HG03354 (cell line): Measurements from ENCODE around the gene SMPD3.

ENCODE experiments used
- ATAC-seq: cut with Tn5 transposase; IDR thresholded peaks from one replicate; pipeline ENCODE4 v1.9.1; 2021; ENCODE audit warnings: mild to moderate bottlenecking; ENCODE audit not compliant: unreplicated experiment, poor library complexity, severe bottlenecking

SMPD3 gene

DNA sequence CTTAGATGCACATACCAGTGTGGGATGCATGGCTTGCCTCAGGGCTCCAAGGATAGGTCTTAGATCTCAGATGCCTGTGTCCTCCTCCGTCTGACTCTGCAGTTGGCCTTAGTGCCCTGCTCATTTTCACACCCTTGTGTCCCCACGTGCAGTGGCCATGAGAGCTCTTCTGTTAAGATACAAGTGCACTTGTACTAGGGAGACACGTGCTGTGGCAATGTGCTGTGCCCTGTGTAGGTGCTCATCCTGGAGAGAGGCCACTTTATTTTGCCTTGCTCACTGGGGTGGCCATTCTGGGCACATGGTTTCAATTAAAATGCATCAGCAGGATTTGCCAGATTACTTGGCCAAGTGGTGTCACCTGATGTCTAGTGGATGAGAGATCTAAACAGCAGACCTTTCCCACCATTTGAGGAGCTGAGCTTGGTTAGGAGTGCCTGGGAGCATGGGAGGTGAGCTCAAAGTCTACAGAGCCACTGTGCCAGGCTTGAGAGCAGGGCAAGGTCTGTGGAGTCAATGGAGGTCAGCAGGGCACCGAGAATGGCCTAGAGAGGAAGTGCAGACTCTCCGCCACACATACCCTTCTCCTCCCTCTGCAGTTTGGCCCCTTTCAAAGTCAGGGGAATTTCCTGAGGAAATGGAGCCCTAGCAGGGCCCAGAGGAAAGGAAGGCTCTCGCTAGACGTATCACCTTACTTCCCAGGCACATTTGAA is 25.2 kb upstream of the SMPD3 start:
- no peak for ATAC-seq

DNA sequence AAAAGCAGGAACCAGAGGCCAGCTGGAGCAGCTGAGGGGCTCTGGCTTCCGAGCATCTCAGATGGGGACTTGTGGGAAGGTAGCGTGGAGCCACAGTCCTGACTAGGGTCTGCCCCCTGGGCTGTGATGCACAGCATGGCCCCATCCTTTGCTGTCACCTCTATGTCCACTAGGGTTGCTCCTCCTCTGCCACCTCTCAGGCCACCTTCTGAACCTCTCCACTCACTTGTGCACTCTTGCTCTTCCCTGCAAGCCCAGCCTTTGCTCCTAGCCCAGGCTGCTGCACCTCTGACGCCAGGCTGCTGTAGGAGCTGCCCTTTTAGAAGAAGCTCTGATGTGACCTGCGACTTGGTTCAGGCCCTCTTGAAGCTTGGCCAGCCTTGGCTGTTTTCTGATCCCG is 24.3 kb upstream of the SMPD3 start:
- ATAC-seq: no peak

DNA sequence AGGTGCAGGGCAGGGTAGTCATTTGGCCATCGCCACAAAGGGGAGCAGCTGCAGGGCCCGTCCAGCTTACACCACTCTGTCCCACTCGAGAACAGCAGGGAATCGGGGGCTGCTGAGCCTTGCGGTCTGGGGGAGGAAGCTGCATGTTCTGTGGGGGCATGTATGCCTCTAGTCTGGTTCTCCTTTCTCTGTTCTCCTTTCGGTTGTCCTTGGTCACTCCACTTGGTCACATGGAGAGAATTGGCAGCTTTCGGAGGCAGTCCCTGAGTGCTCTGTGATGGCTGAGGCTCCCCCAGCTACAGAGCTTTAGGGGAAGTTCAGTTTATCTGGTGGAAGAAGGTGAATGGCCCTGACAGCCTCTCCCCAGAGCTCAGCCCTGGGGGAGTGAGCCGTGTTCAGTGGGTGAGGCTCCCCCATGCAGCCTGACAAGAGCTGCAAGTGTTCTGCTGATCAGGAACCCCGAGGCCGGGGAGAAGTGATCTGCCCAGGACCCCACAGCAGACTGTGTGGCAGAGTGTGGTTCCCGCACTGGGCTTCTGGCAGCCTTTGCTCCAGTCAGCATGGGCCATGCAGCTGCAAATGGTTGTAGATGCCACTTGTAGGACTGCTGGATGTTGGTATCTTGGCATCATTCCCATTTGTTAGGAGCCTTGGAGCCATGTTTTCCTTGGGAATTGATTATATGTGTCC is 22.3 kb upstream of the SMPD3 start:
- peak; percentile 94 for ATAC-seq

- ATAC-seq: peak; percentile 25
Measured at GRCh38 chr16:68469796-68470460, 21.6 kb upstream of the SMPD3 start.

DNA sequence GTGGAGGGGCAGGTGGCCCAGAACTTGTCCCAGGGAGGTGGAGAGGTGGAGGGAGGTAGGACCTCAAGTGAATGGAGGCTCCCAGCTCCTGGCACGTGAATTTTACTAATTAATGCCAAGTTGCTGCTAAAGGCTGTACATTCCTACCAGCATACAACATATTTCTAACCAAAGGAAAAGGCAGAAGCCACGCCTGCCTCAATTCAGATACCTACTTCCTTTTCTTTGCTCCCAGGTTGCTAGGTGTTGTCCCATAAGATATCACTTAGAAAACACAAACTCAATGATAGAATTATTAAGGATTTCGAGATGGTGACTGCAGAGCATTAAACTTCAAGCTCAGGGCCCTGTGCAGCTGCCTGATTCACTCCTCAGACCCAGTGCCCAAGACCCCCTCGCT is 20.5 kb upstream of the SMPD3 start:
- no peak for ATAC-seq

GRCh38 chr16:68466174-68466573 is 17.9 kb upstream of the SMPD3 start:
- no peak for ATAC-seq

GRCh38 chr16:68463904-68464303 is 15.6 kb upstream of the SMPD3 start:
- ATAC-seq: no peak

DNA sequence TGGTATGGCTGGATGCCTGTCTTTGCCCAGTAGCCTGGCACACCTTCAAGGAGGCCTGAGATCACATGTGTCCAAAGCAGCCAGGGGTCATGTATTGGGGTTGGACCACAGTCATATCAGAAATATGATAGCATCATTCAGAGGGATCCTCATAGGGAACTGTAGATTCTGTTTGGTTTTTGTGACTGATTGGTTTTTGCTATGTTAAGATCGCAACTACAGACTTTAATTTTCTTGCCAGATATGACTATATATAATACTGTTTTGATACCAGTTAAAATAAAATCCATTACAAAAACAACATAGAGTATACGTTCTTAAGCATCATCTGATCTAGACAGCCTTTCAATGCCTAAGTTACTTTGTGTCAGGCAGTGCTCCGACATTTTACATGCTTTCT is 11.8 kb upstream of the SMPD3 start:
- ATAC-seq: no peak

DNA sequence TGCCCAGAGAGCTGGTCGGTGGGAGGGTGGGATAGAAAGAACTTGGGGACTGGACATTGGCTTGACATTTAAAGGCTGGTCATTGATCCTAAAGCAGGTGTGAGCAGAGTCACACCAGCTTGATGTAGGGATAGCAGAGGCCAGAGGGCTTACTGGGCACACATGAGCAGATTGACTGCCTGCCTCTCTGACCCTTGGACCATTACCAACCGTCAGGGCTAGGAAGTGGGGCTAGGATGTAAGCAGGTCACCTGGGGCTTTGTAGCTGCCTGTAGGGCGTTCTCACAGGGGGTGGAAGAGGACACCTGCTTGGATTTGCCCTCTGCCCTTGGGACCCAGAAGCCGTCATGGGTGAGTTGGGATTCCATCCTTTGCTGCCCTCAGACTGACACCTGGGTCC is 11.1 kb upstream of the SMPD3 start:
- ATAC-seq: no peak

DNA sequence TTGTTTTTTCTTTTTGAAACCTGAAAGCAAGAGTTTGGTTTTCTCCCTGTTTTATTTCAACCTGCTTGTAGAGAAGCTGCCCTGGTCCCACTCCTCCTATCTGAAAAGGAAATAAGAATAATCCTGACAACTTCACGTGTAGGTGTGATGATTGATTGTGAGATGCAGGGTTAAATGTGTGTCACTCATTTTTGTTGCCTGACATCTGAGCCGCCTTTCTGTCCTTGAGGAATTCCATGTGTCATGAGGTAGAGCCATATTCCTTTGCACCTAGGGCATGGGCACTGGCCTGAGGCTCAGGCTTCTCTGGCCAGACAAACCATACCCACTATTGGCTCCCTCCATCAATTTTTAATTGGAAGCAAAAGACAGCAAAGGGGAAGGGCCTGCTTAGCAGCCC is 10.2 kb upstream of the SMPD3 start:
- ATAC-seq: no peak

GRCh38 chr16:68458101-68458500 is 9.8 kb upstream of the SMPD3 start:
- ATAC-seq: no peak

DNA sequence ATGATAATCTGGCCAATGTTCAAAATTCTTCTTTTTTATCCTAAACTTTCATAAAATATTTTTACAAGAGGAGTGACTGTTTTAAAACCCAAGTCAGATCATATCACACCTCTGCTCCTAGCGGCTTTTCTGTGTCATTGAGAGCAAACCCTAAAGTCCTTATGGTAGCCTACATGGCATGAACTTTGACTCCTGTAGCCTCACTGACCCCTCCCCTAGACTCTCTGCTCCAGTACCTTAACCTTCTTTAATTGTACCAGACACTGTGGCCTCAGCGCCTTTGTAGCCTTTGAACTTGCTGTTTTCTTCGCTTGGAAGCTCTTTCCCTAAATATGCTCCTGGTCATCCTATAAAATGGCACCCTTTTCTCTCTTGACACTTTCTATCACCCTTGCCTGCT is 7.3 kb upstream of the SMPD3 start:
- no peak for ATAC-seq

DNA sequence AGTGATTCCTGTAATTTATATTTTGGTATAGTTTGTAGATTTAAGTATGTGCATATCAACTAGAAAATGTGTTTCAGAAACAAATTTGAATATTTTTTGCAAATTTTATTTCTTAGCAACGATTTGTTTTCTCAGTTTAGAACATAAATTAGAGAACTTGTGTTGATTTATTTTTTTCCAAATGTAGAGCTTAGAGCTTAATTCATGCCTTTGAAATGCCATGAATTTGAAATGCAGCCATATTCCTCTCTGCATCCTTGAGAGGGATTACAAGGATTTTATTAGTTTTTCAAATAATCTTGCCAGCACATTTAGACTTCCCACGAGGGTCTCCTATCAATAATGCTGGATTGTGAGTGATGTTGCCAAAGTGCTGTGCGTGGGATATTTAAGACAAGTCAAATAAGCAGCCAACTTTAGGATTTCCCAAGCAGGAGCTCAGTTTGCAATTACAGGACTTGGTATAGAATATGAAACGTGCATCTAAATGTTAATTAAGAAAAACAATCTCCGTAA is 6.7 kb upstream of the SMPD3 start:
- no peak for ATAC-seq

DNA sequence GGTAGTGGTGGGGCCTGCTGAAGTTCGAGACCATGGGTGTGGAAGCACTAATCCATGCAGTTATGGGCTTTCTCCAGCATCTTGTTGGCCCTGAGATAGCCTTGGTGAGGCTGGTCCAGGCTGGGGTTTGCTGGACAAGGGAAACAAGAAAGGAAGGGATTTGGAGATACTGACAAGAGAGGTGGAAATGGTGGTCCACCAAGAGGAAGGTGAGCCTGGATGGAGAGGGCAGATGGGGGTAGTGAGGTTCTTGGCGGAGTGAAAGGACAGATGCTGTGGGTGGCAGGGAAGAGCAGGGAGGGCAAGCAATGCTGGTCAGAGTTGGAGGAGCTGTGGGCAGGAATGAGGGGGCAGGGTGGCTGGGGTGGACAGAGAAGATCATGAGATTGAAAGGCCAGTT is 5.5 kb upstream of the SMPD3 start:
- no peak for ATAC-seq

DNA sequence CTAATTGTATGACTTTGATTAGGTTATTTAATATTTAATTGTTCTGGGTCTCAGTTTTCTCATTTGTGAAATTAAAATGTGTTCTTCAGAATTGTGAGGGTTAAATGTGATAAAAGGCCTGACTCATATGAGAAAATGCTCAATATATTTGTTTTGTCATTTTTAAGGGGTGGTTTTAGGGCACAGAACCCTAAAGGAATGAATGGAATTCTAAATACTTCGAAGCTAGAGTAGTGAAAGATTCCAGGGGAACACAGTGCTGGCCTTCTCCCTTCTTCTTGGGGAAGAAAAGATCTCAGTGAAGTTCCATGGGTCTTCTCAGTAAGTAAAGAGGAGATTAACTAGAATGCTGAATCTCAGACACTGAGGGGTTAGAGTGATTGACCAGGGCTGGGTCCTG is 3.9 kb upstream of the SMPD3 start:
- ATAC-seq: no peak

DNA sequence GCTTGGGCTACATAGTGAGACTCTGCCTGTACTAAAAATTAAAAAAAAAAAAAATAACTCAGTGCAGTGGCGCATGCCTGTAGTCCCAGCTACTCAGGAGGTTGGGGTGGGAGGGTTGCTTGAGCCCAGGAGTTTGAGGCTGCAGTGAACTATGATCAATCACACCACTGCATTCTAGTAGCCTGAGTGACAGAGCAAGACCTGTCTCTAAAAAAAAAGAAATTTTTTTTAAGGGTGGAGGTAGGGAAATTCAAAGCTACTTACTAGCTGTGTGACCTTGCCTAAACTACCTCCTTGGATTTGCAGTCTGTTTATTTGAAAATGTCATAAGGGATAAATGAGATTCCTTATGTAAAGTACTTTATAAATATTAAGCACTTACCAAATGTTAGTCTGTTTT is 3.4 kb upstream of the SMPD3 start:
- no peak for ATAC-seq

DNA sequence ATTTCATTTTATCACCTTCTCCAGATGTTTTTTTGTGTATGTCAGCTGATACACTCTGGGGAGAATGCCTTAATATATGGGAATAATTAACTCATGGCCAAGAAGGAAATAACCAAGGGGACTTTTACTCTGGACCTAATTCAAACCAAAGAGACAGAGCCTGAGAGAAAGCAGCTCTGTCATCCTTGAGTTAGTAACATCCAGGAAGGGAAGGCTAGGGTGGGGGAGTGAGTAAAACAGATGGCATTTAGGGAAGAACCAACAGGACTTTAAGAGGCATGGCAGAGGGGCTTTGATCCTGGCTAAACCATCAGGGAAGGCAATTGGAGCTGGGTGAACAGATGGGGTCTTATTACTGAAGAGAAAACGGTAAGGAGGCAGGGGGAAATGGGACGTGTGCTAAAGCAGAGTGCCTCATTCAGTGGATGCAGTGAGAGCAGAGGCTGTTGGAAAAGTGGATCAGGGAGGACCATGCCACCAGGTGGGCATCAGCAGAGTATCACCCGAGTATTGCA is 2.5 kb upstream of the SMPD3 start:
- no peak for ATAC-seq

DNA sequence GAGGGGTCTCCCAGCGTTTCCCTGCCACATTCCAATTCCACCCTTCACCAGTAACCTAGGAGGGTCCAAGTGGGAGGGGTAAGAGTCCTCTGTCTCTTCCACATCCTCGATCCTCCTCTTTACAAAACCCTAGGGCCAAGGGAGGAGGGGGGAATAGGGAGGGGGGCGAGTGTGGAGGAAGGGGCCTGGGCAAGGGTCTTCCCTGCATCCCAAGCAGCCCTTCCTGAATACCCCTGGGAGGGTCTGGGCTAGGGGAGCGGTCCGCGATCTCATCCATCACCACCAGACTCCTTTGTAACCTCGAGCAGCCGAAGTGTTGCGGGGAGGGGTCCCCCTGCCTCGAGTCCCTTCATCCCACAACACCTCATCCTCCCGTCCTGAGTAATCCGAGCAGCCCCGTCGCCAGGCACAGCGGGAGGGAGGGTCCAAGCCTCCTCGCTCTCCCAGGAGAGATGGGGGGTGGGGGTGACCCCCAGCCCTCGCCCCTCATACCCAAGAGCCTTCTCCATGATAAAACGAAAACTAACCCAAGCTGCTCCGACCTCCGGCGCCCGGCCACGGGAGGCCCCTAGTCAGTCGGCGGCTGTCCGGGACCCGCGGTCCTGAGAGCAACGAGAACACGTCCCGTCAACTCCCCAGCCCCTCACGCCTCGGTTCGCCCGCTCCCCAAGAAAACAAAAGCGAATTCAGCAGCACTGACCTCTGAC is 502 bp downstream of the SMPD3 start:
- ATAC-seq: peak; percentile 33

- no peak for ATAC-seq
Measured at GRCh38 chr16:68446681-68447652, 1.3 kb downstream of the SMPD3 start.
